K562 treated with DMSO at 1 percent for 48 hours (cell line): ENCODE data around the gene TAMM41. TPM values are rescaled to one million over a fixed set of nuclear protein-coding genes. Genes with fewer than 3 reads are reported as not detected.

Experiments used
- total RNA-seq: library from RNA; unstranded; fragments of 300-600 nt; gene quantifications from 2 replicates; pipeline ENCODE4 v1.2.3, GENCODE V29; 2022; ENCODE audit warnings: low replicate concordance; ENCODE audit errors: extremely low read depth

Gene TAMM41, protein sequence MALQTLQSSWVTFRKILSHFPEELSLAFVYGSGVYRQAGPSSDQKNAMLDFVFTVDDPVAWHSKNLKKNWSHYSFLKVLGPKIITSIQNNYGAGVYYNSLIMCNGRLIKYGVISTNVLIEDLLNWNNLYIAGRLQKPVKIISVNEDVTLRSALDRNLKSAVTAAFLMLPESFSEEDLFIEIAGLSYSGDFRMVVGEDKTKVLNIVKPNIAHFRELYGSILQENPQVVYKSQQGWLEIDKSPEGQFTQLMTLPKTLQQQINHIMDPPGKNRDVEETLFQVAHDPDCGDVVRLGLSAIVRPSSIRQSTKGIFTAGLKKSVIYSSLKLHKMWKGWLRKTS
- not detected in 2 replicates for total RNA-seq

GRCh38 chr3:11846281-11847266, at the start of gene TAMM41:
Gene TAMM41 (minus strand): TSS chr3:11846885. CDS start chr3:11846636, 249 bp downstream.

Other genes with a start within 250 kb of the TAMM41 start
- not detected in 2 replicates for gene VGLL4, start 203.0 kb downstream of the TAMM41 start, total RNA-seq
- not detected in 2 replicates for gene SYN2, start 157.5 kb upstream of the TAMM41 start, total RNA-seq